HG03103 (cell line): ENCODE results near the gene CTNNA3.

Source experiments
- ATAC-seq: cut with Tn5 transposase; IDR thresholded peaks from one replicate; pipeline ENCODE4 v1.9.1; 2021; ENCODE audit warnings: low read depth; ENCODE audit not compliant: unreplicated experiment

The CTNNA3 gene

GRCh38 chr10:67520924-67521520, 175.0 kb downstream of the CTNNA3 start:
- ATAC-seq = peak; percentile 88

DNA sequence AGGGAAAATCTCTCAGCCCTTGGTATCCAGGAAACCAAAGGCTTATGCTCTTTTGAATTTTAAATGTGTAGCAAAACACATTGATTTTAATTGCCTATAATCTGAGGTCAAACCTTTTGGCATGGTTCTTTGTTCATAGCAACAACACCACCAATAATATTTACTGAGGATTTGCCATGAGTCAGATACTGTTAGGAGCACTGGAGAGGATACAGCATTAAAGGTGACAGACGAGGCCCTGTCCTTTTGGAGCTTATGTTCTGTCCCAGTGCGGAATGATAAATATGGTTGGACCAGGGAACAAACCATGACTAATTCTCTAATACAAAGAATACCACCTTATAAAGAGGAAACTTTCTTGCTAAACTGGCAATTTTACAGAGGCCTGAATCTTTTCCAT, 176.6 kb downstream of the CTNNA3 start:
- no peak for ATAC-seq

GRCh38 chr10:67518756-67519155, 177.2 kb downstream of the CTNNA3 start:
- ATAC-seq = no peak

- ATAC-seq = no peak
These were observed 178.0 kb downstream of the CTNNA3 start for GRCh38 chr10:67518043-67518442.

DNA sequence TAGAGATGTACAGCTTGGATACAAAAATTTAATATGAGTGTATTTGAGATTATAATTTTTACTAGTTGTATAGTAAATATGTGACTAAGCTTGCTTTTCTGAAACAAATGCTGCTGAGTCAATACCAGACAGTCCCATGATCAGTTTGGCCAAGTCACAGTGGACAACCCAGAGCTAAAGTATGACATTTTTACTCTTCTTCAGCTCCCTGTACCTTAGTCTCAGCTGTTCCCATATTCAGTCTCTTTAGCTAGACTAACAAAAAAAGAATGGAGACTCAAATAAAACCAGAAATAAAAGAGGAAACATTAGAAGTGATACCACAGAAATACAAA, 189.3 kb downstream of the CTNNA3 start:
- no peak for ATAC-seq

DNA sequence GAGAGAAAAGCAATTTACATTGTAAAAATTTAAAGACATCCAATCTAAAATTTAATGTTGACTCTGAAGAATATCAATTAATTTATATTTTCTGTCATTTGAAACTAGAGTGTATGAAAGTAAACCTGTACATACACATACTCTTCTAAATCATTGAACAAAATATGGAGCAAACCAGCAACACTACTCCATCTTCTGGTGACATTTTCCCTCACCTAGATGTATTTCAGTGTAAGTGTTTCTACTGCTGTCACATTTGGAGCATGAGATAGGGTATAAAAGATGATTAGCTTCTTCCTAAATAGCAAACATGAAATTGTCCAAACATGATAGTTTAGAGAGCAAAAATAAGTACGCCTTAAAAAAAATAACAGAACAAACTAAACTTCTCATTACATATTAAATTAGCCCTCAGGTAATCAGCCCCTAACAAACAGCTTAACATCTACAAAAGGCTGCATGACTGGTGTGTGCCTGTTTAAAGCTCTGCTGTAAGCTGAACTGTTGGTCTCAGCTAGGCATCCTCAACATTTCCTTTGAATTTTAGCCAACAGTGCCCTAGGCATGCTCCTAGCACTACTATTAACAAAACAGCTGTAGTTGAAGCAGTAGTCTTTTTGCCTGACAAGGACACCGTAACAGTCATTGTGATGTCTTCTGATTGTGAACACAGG, 189.8 kb downstream of the CTNNA3 start:
- ATAC-seq = no peak

GRCh38 chr10:67492317-67493019, 203.5 kb downstream of the CTNNA3 start:
- no peak for ATAC-seq

DNA sequence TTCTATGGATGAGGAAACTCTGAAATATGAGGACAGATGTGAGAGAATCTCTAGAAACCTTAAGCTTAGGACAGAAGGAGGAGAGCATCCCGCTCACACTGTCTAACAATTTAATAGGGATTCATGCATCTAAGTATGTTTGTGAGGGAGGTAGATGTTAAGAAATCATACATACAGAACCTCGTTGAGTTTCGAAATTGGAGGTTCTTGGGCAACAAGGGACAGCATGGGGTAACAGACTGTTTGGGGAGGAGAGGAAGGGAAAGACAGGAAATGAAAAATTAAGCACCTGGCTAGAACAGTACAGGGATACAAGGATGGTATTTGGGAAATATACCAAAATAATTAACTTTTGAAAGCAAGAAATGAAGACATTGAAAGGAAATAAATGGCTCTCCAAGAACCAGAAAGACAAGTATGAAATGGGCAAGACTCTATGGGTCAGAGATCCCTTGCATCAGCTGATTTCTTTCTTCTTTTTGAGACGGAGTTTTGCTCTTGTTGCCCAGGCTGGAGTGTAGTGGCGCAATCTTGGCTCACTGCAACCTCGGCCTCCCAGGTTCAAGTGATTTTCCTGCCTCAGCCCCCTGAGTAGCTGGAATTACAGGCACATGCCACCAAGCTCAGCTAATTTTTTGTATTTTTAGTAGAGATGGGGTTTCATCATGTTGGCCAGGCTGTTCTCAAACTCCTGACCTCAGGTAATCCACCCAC, 207.9 kb downstream of the CTNNA3 start:
- no peak for ATAC-seq

GRCh38 chr10:67487199-67487598, 208.8 kb downstream of the CTNNA3 start:
- ATAC-seq = no peak

DNA sequence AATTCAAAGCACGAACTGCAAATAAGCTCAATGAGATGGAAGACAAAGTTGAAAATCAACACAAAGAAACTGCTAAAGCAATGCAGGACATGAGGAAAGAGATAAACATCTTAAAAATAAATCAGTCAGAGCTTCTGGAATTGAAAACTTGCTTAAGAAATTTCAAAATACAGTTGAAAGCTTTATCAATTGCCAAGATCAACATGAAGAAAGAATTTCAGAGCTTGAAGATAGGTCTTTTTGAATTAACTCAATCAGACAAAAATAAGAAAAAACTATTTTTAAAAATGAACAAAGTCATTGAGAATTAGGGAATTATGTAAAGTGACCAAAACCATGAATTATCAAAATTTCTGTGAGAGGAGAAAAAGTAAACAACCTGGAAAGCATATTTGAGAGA, 218.1 kb downstream of the CTNNA3 start:
- ATAC-seq = no peak

- ATAC-seq = no peak
These were observed 219.8 kb downstream of the CTNNA3 start for GRCh38 chr10:67476201-67476600.

GRCh38 chr10:67473850-67474633, 222.0 kb downstream of the CTNNA3 start:
- no peak for ATAC-seq

DNA sequence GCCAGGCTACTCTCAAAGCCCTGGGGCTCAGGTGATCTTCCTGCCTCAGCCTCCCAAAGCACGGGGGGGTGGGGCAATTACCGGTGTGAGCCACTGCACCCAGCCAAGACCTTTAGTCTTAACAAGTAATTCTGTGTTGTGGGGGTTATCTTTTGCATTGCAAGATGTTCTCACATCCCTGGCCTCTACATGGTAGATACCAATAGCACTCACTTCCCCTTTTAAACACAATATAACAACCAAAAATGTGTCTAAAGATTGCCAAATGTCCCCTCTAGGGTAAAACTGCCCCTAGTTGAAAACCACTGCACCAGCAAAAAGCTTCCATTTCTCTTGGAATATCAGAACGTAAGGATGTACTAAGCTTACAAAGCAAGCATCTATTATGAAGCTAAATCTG, 225.0 kb downstream of the CTNNA3 start:
- ATAC-seq = no peak

DNA sequence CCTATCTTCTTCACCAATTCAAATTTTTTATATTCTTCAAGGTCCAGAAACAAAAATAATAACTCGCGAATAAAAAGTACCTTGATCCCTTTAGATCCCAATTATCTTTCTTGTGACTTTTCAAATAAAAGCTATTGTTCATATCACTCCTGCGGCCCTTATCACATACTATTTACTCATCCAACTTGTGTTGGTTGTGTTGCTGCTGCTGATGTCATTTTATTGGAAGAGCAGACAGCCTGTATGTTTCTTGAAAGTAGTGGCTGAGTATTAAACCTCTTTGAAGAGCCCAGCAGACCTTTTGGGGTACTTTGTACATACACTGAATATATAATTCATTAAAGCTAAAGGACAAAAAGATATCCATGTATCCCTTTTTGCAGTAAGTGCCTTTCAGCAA, 231.7 kb downstream of the CTNNA3 start:
- ATAC-seq = no peak

DNA sequence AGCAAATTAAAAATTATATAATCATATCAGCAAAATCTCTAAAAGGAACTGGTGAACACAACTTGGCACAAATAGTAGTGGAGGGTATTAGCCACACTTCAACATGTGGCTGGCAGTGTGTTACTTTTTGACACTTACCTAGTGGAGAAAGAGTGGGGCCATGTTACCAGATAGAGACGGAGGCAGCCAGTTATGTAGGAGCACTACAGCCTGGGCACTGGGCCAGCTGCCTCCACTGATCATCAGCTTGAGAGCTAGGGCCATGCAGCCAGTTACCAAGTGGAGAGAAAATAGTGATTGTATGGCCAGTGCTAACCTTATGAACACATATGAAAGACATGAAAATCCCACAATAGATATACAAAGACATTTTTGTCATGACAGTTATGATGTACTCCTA, 243.1 kb downstream of the CTNNA3 start:
- no peak for ATAC-seq

GRCh38 chr10:67438605-67439304, 257.2 kb downstream of the CTNNA3 start:
- ATAC-seq = no peak

DNA sequence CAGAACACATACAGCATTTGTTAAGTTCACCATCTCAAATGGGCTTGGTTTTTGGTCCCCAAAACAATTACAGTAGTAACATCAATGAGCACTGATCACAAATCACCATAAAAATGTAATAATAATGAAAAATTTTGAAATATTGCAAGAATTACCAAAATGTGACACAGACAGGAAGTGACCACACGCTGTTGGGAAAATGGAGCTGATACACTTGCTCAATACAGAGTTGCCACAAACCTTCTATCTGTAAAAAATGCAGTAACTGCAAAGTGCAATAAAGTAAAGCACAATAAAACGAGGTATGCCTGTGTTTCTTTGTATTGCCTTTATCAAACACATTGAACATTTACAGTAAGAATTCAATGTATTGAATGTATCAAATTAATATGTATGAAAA, 262.7 kb downstream of the CTNNA3 start:
- no peak for ATAC-seq

- no peak for ATAC-seq
These were observed 293.4 kb downstream of the CTNNA3 start for GRCh38 chr10:67402620-67403019.

DNA sequence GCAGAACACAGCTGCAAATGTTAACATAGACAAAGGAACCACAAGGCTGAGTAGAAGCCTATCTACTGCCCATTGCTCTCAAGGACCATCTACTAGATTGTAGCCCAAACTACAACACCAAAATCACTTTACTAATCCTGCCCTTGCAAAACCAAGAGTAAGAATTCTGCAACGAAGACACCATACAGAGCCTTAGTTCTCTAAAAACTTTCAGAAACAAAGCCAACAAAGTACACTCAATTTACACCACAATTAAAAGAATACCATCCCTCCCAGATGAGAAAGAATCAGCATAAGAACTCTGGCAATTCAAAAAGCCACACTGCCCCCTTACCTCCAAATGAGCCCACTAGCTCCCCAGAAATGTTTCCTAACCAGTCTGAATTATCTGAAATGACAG, 294.3 kb downstream of the CTNNA3 start:
- no peak for ATAC-seq
